Stimulated activated CD4-positive, alpha-beta T cell treated with anti-CD3 and anti-CD28 coated beads, Interleukin-4, amount 100 ng/mL, for 1 hour (primary cell): ENCODE results near the gene CHCHD1.
A peak's percentile ranks its signal among the peaks of the same experiment; 100 is the strongest.
"Not testable (repeated sequence)": the region's sequence is repeated elsewhere in the genome, so short reads cannot be mapped to it uniquely, and the experiment has no call there.

ENCODE experiments used
- DNase-seq: peaks from one replicate; pipeline ENCODE4 v3.0.0-alpha.2; 2020

Gene CHCHD1

GRCh38 chr10:73769396-73769795, 12.5 kb upstream of the CHCHD1 start:
- no peak for DNase-seq

DNA sequence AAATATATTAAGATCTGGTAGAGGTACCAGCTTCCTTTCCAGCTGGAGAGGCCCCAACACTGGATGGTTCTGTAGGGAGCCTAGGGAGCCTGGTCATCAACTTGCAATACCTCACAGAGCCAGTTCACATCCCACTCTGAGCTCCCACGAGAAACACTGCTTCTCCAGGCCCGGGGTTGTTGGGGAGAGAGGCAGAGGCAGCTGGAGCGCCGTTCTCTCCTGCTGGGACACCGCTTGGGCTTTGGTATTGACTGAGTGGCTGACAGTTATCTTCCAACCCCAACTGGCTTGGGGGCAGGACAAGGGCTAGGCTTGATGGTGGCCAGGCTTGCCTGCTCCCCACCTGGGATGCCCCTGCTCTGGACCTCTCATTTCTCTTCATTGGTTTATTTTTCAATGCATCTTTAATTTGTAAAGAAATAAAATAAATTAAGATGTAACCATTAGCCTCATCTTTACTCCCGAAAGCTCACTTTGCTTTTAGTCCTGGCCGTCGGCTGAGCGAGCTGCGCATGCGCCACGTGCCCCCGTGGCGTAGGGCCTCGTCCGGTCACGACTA, 10.0 kb upstream of the CHCHD1 start:
- DNase-seq: peak; percentile 76

- DNase-seq: peak; percentile 74
Observed at GRCh38 chr10:73772281-73773151, 9.3 kb upstream of the CHCHD1 start.

- peak; percentile 30 for DNase-seq
Observed at GRCh38 chr10:73773152-73773879, 8.5 kb upstream of the CHCHD1 start.

GRCh38 chr10:73774637-73775036, 7.2 kb upstream of the CHCHD1 start:
- no peak for DNase-seq

DNA sequence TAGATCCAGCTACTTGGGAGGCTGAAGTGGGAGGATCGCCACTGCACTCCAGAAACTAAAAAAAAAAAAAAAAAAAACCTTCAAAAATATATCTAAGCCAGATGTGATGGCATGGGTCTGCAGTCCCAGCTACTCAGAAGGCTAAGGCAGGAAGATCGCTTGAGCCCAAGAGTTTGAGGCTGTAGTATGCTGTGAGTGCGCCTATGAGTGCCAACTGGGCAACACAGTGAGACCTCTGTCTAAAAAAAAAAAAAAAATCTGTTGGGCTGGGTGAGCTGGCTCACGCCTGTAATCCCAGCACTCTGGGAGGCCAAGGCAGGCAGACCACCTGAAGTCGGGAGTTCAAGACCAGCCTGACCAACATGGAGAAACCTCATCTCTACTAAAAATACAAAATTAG, 2.8 kb upstream of the CHCHD1 start:
- DNase-seq: no peak

DNA sequence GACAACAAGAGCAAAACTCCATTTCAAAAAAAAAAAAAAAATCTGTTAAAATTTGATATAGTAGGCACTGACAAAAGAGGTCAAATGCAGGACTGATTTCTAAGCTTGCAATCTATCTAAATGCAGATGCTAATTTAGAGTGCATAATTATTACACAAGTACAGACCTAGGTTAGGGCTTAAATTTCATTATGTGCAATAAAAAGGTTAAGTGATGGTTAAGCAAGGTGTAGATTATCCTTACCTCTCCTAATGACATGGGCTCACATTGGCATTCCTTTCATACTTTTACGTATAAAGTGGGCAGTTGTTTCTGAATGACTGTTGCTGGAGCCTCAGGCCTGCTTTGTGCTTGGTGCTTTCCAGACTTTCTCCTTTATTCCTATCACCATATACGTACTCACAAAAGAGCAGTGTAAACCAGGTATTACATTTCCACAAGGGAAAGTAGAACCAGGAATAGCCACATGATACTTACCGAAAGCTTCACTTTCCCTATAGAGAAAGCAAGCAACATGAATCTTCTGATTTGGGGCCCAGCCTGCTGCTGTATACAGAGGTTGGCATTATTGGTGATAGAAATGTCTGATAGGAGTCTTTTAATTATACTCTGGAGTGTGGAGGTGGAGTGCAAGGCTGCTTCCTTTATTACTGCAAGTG, 2.2 kb upstream of the CHCHD1 start:
- DNase-seq: no peak

- no peak for DNase-seq
Observed at GRCh38 chr10:73780301-73780700, 1.5 kb upstream of the CHCHD1 start.

- no peak for DNase-seq
Observed at GRCh38 chr10:73780966-73781365, 882 bp upstream of the CHCHD1 start.

DNA sequence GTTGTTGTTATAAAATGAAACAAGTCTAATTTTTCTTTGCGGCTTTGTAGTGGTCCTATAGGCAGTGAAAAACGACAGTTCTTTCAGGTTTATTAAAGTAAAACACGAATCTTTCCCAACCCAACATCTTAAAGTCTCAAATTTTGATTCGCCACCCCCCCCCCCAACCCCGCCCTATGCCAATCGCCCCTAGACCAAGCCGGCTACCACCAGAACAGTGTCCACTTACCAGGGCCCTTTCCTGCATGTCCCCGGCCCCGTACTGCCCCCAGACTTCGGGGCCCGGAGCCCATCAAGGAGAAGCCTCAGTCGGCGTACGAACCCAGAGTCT, 335 bp upstream of the CHCHD1 start:
- DNase-seq: no peak

DNA sequence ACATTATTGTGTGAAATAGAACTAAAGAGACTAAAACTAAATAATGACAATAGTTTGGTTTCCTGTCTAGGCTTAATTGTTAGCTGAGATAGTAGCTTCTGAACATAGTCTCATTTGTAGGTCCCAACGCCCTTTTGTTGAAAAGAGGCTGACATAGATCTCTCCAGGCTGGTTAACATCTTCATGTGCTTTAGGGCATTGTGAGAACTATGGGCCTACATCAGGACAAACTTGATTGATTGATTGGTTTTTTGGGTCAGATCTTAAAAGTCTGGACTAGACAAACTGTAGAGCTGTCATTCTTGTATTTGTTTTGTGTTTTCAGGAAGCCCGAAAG, 869 bp downstream of the CHCHD1 start:
- no peak for DNase-seq

DNA sequence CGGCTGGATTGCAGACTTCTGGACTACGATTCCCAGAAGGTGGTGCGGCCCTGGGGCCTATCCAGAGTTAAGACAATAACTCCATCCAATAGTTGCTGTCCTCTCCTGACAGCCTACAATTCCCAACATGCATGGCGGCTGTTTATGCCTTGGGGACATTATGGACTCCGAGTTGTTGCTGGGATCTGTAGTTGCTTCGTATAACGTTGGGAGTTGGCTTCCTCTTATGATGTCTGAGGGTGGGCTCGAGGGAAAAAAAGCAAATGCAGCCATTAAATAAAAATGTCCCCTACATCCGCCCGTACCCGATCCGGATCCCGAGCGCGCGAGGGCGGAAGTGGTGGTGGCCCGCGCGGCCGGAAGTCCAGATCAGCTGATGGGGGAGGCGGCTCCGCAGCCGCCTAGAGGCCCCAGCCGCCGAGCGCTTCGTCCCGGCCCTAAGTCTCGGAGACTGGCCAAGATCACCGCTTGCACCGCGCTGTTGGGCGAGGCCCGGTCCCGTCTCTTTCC, 3.4 kb downstream of the CHCHD1 start, which contains the start of gene ZSWIM8:
Gene ZSWIM8 (plus strand): TSS at position 396 of the 510 bp plus-strand sequence. CDS start 273 bp downstream, outside the sequence.
- DNase-seq: peak; percentile 82

- peak; percentile 42 for DNase-seq
Observed at GRCh38 chr10:73785721-73786511, 4.1 kb downstream of the CHCHD1 start.

DNA sequence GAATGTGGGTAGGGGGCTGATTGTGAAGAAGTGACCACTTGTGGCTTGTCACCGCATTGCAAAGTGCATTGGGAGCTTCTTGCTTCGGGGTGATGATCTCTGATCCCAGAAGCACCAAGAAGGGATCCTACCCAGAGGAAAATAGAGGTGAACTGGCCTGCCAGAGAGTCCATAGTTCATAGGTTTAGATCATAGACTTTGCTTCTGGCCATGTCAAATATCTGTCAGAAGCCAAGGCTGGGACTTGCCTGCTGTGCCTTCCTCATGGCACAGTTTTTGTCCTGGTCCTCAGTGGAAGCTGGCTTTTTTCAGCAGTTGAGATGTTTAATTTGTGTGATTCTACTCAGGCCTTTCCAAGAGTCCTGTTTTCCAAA, 4.7 kb downstream of the CHCHD1 start:
- DNase-seq: no peak

DNA sequence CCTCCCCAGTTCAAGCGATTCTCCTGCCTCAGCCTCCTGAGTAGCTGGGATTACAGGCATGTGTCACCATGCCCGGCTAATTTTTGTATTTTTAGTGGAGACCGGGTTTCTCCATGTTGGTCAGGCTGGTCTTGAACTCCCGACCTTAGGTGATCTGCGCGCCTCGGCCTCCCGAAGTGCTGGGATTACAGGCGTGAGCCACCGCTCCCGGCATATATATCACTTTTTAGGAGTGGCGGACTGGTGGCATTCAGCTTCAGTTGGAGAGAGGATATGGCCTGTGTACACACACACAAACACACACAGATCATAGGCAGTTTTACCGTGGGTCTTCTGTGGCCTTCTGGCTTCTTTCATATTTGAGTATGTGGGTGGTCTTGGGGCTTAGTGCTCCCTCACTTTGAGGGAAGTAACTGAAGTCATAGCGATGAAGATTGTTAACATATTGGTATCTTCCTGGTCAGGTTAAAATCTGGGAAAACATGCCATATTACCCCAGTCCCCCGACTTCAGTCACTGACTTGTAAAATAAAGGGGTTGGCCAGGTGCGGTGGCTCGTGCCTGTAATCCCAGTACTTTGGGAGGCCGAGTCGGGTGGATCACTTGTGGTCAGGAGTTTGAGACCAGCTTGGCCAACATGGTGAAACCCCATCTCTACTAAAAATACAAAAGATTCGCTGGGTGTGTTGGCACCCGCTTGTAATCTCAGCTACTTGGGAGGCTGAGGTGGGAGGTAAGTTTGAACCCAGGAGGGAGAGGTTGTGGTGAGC, 5.4 kb downstream of the CHCHD1 start:
- DNase-seq: not testable (repeated sequence)

- DNase-seq: no peak
Observed at GRCh38 chr10:73788864-73789658, 7.2 kb downstream of the CHCHD1 start.

DNA sequence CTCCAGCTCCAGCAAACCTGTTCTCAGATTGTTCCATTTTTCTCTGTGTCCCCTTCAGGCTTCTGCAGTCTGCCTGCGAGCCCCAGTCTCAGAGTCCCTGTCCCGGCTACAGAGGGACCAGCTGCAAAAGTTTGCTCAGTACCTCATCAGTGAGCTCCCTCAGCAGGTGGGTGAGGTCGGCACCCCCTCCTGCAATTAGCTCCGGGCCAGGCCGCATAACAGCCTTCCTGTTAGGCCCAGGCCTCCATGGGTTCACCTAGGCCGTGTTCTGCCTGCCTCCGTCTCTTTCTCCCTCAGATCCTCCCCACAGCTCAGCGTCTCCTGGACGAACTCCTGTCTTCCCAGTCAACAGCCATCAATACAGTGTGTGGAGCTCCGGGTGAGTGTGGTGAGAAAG, 7.8 kb downstream of the CHCHD1 start:
- no peak for DNase-seq

DNA sequence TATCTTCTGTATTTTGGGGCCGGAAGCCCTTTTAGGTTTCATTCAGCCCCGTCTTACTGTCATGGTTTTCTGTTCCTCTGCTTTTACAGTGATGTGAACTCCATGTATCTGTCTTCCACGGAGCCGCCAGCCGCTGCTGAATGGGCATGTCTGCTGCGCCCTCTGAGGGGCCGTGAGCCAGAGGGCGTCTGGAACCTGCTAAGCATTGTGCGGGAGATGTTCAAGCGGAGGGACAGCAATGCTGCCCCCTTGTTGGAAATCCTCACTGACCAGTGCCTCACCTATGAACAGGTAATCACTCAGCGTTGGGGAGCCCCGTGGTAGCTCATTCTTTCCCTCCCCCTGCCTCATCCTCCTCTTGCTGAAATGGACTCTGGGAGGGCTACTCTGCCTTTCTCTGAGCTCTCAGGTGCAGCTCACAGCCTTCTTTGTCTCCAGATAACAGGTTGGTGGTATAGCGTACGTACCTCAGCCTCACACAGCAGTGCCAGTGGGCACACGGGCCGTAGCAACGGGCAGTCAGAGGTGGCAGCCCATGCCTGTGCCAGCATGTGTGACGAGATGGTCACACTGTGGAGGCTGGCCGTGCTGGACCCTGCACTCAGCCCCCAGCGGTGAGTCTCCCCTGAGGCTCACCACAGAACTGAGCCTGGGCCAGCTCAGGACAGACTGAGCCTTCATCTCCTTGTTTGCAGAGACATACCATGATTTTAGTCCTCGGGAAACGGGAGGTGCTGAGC, 9.2 kb downstream of the CHCHD1 start:
- no peak for DNase-seq

GRCh38 chr10:73791871-73792400, 10.1 kb downstream of the CHCHD1 start:
- no peak for DNase-seq

DNA sequence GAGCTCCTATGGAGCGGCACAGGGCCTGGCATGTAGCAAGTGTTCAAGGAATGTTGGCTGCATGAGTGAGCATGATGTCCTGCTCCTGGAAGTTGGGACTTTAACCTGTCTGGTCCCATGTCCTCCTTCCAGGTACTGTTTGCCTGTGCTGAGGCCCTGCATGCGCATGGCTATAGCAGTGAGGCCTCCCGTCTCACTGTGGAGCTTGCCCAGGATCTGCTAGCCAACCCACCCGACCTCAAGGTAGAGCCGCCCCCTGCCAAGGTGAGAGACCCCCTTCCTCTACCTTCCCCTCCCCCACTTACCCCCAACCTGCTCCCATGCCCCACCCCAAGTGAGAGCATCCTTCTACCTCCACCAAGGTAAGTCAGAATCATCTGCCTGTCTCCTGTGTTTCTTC, 11.6 kb downstream of the CHCHD1 start:
- no peak for DNase-seq
